A549 (cell line): ENCODE data around the gene DYNC1H1. TPM values are rescaled to one million over a fixed set of nuclear protein-coding genes. Genes with fewer than 3 reads are reported as not detected.

ENCODE experiments used
- ATAC-seq, 2 experiments: fragments of 200-7000 bp in 1 of 2; fragments of >200 bp in 1 of 2; cut with Nextera tagmentation in 1 of 2; cut with Tn5 transposase in 1 of 2; 3 replicates each; pipeline versions ENCODE4 v1.8.0 to v1.9.1; 2018 to 2020; ENCODE audit warnings: mild to moderate bottlenecking in 1 of 2, moderate library complexity in 1 of 2
- CTCF ChIA-PET: fragments of 300-600 bp; sonication (Branson Sonifier 250); formaldehyde crosslinking; extraction: SDS; loops from one replicate; lab custom pipeline; 2021; ENCODE audit warnings: antibody characterized with exemption, inconsistent platforms; lab: Yijun Ruan, JAX
- POLR2A ChIA-PET: fragments of 350-600 bp; formaldehyde crosslinking; extraction: SDS; loops from one replicate; lab custom pipeline; 2021; ENCODE audit warnings: antibody characterized with exemption, inconsistent platforms; lab: Yijun Ruan, JAX
- DNase-seq, 2 experiments: peaks; one replicate each; pipeline versions ENCODE4 v3.0.0 to v3.0.0-alpha.2; 2011 to 2016; ENCODE audit warnings: low read depth in 1 of 2, low spot score in 1 of 2
- FAIRE-seq: peaks from 2 replicates; lab custom pipeline; 2011; peaks lifted over from hg19 to GRCh38; lab: Jason Lieb, UNC
- H3K27ac ChIP-seq, 2 experiments: fragments of >200 bp; sonication (Bioruptor Twin); formaldehyde crosslinking; 3 replicates each; pipeline ENCODE4 v1.5.1; 2016 to 2017
- H3K4me1 ChIP-seq: fragments of >200 bp; sonication (Bioruptor Twin); formaldehyde crosslinking; 3 replicates; pipeline ENCODE4 v1.6.1; 2016
- H3K4me2 ChIP-seq: fragments of >200 bp; sonication (Bioruptor Twin); formaldehyde crosslinking; 3 replicates; pipeline ENCODE4 v1.6.1; 2016
- H3K4me3 ChIP-seq: fragments of >200 bp; sonication (Bioruptor Twin); formaldehyde crosslinking; 3 replicates; pipeline ENCODE4 v1.5.1; 2016
- H3K9me3 ChIP-seq: fragments of >200 bp; sonication (Bioruptor Twin); formaldehyde crosslinking; 3 replicates; pipeline ENCODE4 v1.6.1; 2016
- ATOH8 ChIP-seq: fragments of 250-450 bp; sonication (Bioruptor Pico); IDR thresholded peaks from 2 replicates; pipeline ENCODE4 v1.5.0; 2020; ENCODE audit warnings: low read depth, mild to moderate bottlenecking, moderate library complexity
- CBX2 ChIP-seq: fragments of 200-600 bp; sonication (generic); IDR thresholded peaks from 2 replicates; pipeline ENCODE4 v1.6.1; 2016; ENCODE audit warnings: low read depth, mild to moderate bottlenecking, borderline replicate concordance
- CBX8 ChIP-seq: fragments of 200-600 bp; sonication (generic); IDR thresholded peaks from 2 replicates; pipeline ENCODE4 v1.6.1; 2016
- CEBPB ChIP-seq, 2 experiments: fragments of >200 bp in 1 of 2; sonication (Bioruptor Twin) in 1 of 2; formaldehyde crosslinking in 1 of 2; IDR thresholded peaks; 2 replicates each; pipeline ENCODE4 v1.6.1; 2012 to 2016
- CHD2 ChIP-seq: fragments of 150-350 bp; IDR thresholded peaks from 2 replicates; pipeline ENCODE4 v1.6.1; 2014; ENCODE audit warnings: low read length; ENCODE audit not compliant: partially characterized antibody
- CHD4 ChIP-seq: fragments of 200-600 bp; sonication (generic); IDR thresholded peaks from 2 replicates; pipeline ENCODE4 v1.6.1; 2016; ENCODE audit warnings: antibody characterized with exemption, mild to moderate bottlenecking, borderline replicate concordance
- ELK1 ChIP-seq: fragments of 150-350 bp; IDR thresholded peaks from 2 replicates; pipeline ENCODE4 v1.6.1; 2014; ENCODE audit warnings: low read depth, mild to moderate bottlenecking, low read length
- EP300 ChIP-seq, 2 experiments: fragments of >200 bp; sonication (Bioruptor Twin); formaldehyde crosslinking; IDR thresholded peaks; 2 replicates in 1 of 2; 3 replicates in 1 of 2; pipeline ENCODE4 v1.6.1; 2016 to 2017
- GATA3 ChIP-seq: IDR thresholded peaks from 2 replicates; pipeline ENCODE4 v1.6.1; 2012; ENCODE audit warnings: borderline replicate concordance
- HES2 ChIP-seq: fragments of >200 bp; sonication (Bioruptor Twin); formaldehyde crosslinking; IDR thresholded peaks from 2 replicates; pipeline ENCODE4 v1.6.1; 2016
- HMGXB4 ChIP-seq: fragments of 250-450 bp; sonication (Bioruptor Pico); IDR thresholded peaks from 2 replicates; pipeline ENCODE4 v1.5.0; 2021; ENCODE audit warnings: mild to moderate bottlenecking, moderate library complexity, borderline replicate concordance
- HOXA7 ChIP-seq: fragments of 250-450 bp; sonication (Bioruptor Pico); IDR thresholded peaks from 2 replicates; pipeline ENCODE4 v1.5.0; 2020; ENCODE audit warnings: mild to moderate bottlenecking, moderate library complexity
- JUN ChIP-seq, 2 experiments: fragments of >200 bp; sonication (Bioruptor Twin); formaldehyde crosslinking; IDR thresholded peaks; 2 replicates in 1 of 2; 3 replicates in 1 of 2; pipeline ENCODE4 v1.6.1; 2016 to 2017
- KDM5A ChIP-seq: fragments of 200-600 bp; sonication (generic); IDR thresholded peaks from 2 replicates; pipeline ENCODE4 v1.6.1; 2016; ENCODE audit warnings: antibody characterized with exemption, mild to moderate bottlenecking
- MAFK ChIP-seq: fragments of 450-650 bp; IDR thresholded peaks from 2 replicates; pipeline ENCODE4 v1.6.1; 2014; ENCODE audit not compliant: partially characterized antibody
- MYC ChIP-seq: IDR thresholded peaks from 2 replicates; pipeline ENCODE4 v1.6.1; 2012; ENCODE audit warnings: mild to moderate bottlenecking, inconsistent platforms, low read length, improper control_type of control experiment, borderline replicate concordance
- PHF8 ChIP-seq: fragments of 200-600 bp; sonication (generic); IDR thresholded peaks from 2 replicates; pipeline ENCODE4 v1.6.1; 2016; ENCODE audit warnings: low read depth, mild to moderate bottlenecking, antibody characterized with exemption, moderate library complexity, borderline replicate concordance
- POLR2A ChIP-seq: IDR thresholded peaks from 2 replicates; pipeline ENCODE4 v1.6.1; 2012; ENCODE audit warnings: mild to moderate bottlenecking, low read length
- POLR2AphosphoS2 ChIP-seq: conservative IDR thresholded peaks from 2 replicates; pipeline ENCODE4 v1.6.1; 2012; ENCODE audit warnings: low read length, improper control_type of control experiment, inconsistent platforms
- RAD21 ChIP-seq, 2 experiments: fragments of >200 bp in 1 of 2; sonication (Bioruptor Twin) in 1 of 2; formaldehyde crosslinking in 1 of 2; IDR thresholded peaks in 1 of 2; conservative IDR thresholded peaks in 1 of 2; 2 replicates in 1 of 2; 3 replicates in 1 of 2; pipeline ENCODE4 v1.6.1; 2012 to 2018; ENCODE audit warnings: inconsistent platforms in 1 of 2
- RNF2 ChIP-seq: fragments of 200-600 bp; sonication (generic); IDR thresholded peaks from 2 replicates; pipeline ENCODE4 v1.6.1; 2016; ENCODE audit warnings: low read depth, mild to moderate bottlenecking, antibody characterized with exemption, moderate library complexity, borderline replicate concordance
- TFCP2L1 ChIP-seq: fragments of 250-450 bp; sonication (Bioruptor Pico); IDR thresholded peaks from 2 replicates; pipeline ENCODE4 v1.5.0; 2021; ENCODE audit warnings: mild to moderate bottlenecking
- USF2 ChIP-seq: fragments of 450-650 bp; IDR thresholded peaks from 2 replicates; pipeline ENCODE4 v1.6.1; 2014; ENCODE audit warnings: antibody characterized with exemption
- ZC3H11A ChIP-seq: fragments of 450-650 bp; IDR thresholded peaks from 2 replicates; pipeline ENCODE4 v1.6.1; 2014; ENCODE audit warnings: antibody characterized with exemption, mild to moderate bottlenecking
- ZFP36 ChIP-seq: fragments of 450-650 bp; IDR thresholded peaks from 2 replicates; pipeline ENCODE4 v1.6.1; 2014; ENCODE audit warnings: borderline replicate concordance; ENCODE audit not compliant: partially characterized antibody
- WGBS: methylation state at CpG from one replicate; pipeline ENCODE4 v1.1.6; 2017; ENCODE audit errors: missing lambda C conversion rate; 5-methylcytosine and 5-hydroxymethylcytosine counted together
- polyA plus RNA-seq, 4 experiments: library from polyadenylated mRNA; depleted of rRNA in 3 of 4; stranded (reverse); fragments of >200 nt; fragmentation: RNase III in 1 of 4; extraction: RNeasy Plus Mini Kit Qiagen cat#74134 plus additional on column Dnase treatment in 1 of 4; gene quantifications; 2 replicates in 3 of 4; 3 replicates in 1 of 4; pipeline ENCODE4 v1.2.3, GENCODE V29; 2011 to 2017

Gene DYNC1H1
- polyA plus RNA-seq, 2 of the 4 experiments (the other 2 are of a cell fraction), result 177 to 187 TPM

GRCh38 chr14:101954501-101954900 lies 9.9 kb upstream of the DYNC1H1 start:
- H3K4me1 ChIP-seq, result peaks cover 2% of the 10 kb centered on the region; the same call in 1 of the 3 replicates
- ATAC-seq, result no peak
- TF ChIP-seq POLR2A (no peak), CBX2 (no peak), ELK1 (no peak), CBX8 (no peak)
- TF ChIP-seq, all 56 proteins: peak for 0
- FAIRE-seq (no peak), DNase-seq (no peak)
- Histone ChIP-seq H3K4me2 (no peak overlapping the region), H3K27ac (no peak overlapping the region), H3K9me3 (no peaks in the 10 kb centered on the region), H3K4me3 (no peak overlapping the region)
- CTCF ChIA-PET, result interaction anchor here (1.2 to 9.4 kb wide), 6 partner anchors 37 to 248 kb away, joined by 3 to 59 read pairs (median 5); no protein-coding TSS in a partner anchor
- 78% methylated on average over 6 of the region's 6 CpGs for WGBS
- POLR2A ChIA-PET, result no interaction called here

GRCh38 chr14:101955695-101956161 lies 8.6 kb upstream of the DYNC1H1 start:
- DNase-seq, result no peak
- ATAC-seq, result no peak
- no peaks in the 10 kb centered on the region for H3K9me3 ChIP-seq
- WGBS, result 82% methylated on average over 34 of the region's 34 CpGs
- H3K4me1 ChIP-seq, result no peaks in the 10 kb centered on the region; the same call in 2 of the 3 replicates
- POLR2A ChIA-PET, result interaction anchor here (1.3 kb wide), 1 partner anchor 7 kb away, joined by 3 read pairs; no protein-coding TSS in a partner anchor
- H3K27ac ChIP-seq, result no peak overlapping the region
- TF ChIP-seq EP300 (IDR thresholded peaks at IDR 0.05), result no peak
- TF ChIP-seq ZC3H11A, result no peak
- TF ChIP-seq HES2, result no peak
- no peak for TF ChIP-seq RAD21 (conservative IDR thresholded peaks at IDR 0.05 in 1 of 2, IDR thresholded peaks at IDR 0.05 in 1 of 2)
- no peak for TF ChIP-seq POLR2A
- no peak for TF ChIP-seq PHF8
- TF ChIP-seq POLR2AphosphoS2, result no peak
- no peak for TF ChIP-seq CEBPB (IDR thresholded peaks at IDR 0.05)
- no peak for TF ChIP-seq HMGXB4
- TF ChIP-seq ATOH8 (CRISPR knock-in tag), result no peak
- no peak for TF ChIP-seq TFCP2L1 (CRISPR knock-in tag)
- TF ChIP-seq MYC, result no peak
- no peak for TF ChIP-seq CHD4
- TF ChIP-seq ZFP36, result no peak
- TF ChIP-seq, all 56 proteins: peak for 0
- CTCF ChIA-PET, result interaction anchor here (0.8 to 9.4 kb wide), 5 partner anchors 94 to 190 kb away, joined by 3 to 59 read pairs (median 3); no protein-coding TSS in a partner anchor
- H3K4me3 ChIP-seq, result no peak overlapping the region
- FAIRE-seq, result no peak
- no peak overlapping the region for H3K4me2 ChIP-seq

- H3K4me1 ChIP-seq, result peaks cover 3% of the 10 kb centered on the region
- H3K4me2 ChIP-seq, result no peak overlapping the region
- ChIA-PET POLR2A (interaction anchor here (1.3 kb wide), 1 partner anchor 8 kb away, joined by 3 read pairs; no protein-coding TSS in a partner anchor), CTCF (interaction anchor here (1.4 to 9.4 kb wide), 4 partner anchors 93 to 249 kb away, joined by 3 to 59 read pairs (median 14); no protein-coding TSS in a partner anchor)
- FAIRE-seq (no peak), ATAC-seq (no peak), DNase-seq (no peak)
- TF ChIP-seq MYC, result no peak
- TF ChIP-seq HOXA7 (CRISPR knock-in tag), result no peak
- no peak for TF ChIP-seq JUN (IDR thresholded peaks at IDR 0.05)
- TF ChIP-seq CHD2, result no peak
- TF ChIP-seq KDM5A, result no peak
- no peak for TF ChIP-seq GATA3
- no peak for TF ChIP-seq MAFK
- TF ChIP-seq RNF2, result no peak
- TF ChIP-seq USF2, result no peak
- no peak for TF ChIP-seq PHF8
- no peak for TF ChIP-seq POLR2A
- no peak for TF ChIP-seq RAD21 (conservative IDR thresholded peaks at IDR 0.05 in 1 of 2, IDR thresholded peaks at IDR 0.05 in 1 of 2)
- 70% methylated on average over 24 of the region's 25 CpGs for WGBS
- H3K27ac ChIP-seq, result no peak overlapping the region
- no peaks in the 10 kb centered on the region for H3K9me3 ChIP-seq
- H3K4me3 ChIP-seq, result no peak overlapping the region
These were observed 8.0 kb upstream of the DYNC1H1 start for GRCh38 chr14:101956179-101956885.
